GM10266 (cell line): ENCODE measurements around the gene GDPD2.
A peak's percentile ranks its signal among the peaks of the same experiment; 100 is the strongest.

Source experiments
- DNase-seq: peaks from one replicate; pipeline ENCODE4 v3.0.0; 2012; ENCODE audit errors: extremely low spot score
- CTCF ChIP-seq: IDR thresholded peaks from 2 replicates; pipeline ENCODE4 v1.5.1; 2012; ENCODE audit warnings: mild to moderate bottlenecking, low read depth; ENCODE audit not compliant: control insufficient read depth, insufficient read depth; ENCODE audit errors: missing control alignments

GDPD2 gene

GRCh38 chrX:70429759-70430158 lies 6.6 kb downstream of the GDPD2 start:
- no peak for DNase-seq
- TF ChIP-seq CTCF: no peak

- TF ChIP-seq CTCF: no peak
Observed at GRCh38 chrX:70432936-70433847, 10.1 kb downstream of the GDPD2 start.

GRCh38 chrX:70433848-70434351 lies 10.8 kb downstream of the GDPD2 start:
- DNase-seq: peak; percentile 71

More at GRCh38 chrX:70432936-70433847, 10.1 kb downstream of the GDPD2 start:
- no peak for DNase-seq

GRCh38 chrX:70434352-70434866 lies 11.3 kb downstream of the GDPD2 start:
- TF ChIP-seq CTCF: no peak
- peak; percentile 81 for DNase-seq

More at GRCh38 chrX:70433848-70434351, 10.8 kb downstream of the GDPD2 start:
- TF ChIP-seq CTCF: peak; percentile 75

- no peak for DNase-seq
- TF ChIP-seq CTCF: no peak
Observed at GRCh38 chrX:70434914-70435586, 11.9 kb downstream of the GDPD2 start.

GRCh38 chrX:70436343-70436742 lies 13.2 kb downstream of the GDPD2 start:
- TF ChIP-seq CTCF: no peak
- DNase-seq: no peak
